GM19351 (cell line): Measurements from ENCODE around the gene FOSB.
A peak's percentile ranks its signal among the peaks of the same experiment; 100 is the strongest.

Source experiments
- ATAC-seq: cut with Tn5 transposase; IDR thresholded peaks from one replicate; pipeline ENCODE4 v1.9.1; 2021; ENCODE audit warnings: mild to moderate bottlenecking, moderate library complexity; ENCODE audit not compliant: unreplicated experiment

Gene FOSB

DNA sequence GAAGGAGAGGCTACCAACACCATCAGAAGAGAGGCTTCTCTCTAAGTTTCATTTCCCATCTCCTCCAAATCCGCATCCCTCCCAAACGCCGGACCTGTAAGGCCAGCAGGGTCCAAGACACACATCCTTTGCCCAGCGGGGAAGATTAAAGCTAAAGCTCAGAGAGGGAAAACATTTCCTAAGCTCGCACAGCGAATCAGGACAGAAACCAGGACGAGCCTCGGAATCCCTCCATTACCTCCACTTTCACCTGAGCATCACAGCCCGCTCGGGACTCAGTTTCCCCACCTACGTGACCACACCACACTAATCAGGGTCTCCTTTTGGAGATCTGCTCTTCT is 711 bp upstream of the FOSB start:
- ATAC-seq: no peak

DNA sequence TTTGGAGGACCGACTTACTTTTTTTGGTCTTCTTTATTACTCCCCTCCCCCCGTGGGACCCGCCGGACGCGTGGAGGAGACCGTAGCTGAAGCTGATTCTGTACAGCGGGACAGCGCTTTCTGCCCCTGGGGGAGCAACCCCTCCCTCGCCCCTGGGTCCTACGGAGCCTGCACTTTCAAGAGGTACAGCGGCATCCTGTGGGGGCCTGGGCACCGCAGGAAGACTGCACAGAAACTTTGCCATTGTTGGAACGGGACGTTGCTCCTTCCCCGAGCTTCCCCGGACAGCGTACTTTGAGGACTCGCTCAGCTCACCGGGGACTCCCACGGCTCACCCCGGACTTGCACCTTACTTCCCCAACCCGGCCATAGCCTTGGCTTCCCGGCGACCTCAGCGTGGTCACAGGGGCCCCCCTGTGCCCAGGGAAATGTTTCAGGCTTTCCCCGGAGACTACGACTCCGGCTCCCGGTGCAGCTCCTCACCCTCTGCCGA is 409 bp downstream of the FOSB start:
- no peak for ATAC-seq

DNA sequence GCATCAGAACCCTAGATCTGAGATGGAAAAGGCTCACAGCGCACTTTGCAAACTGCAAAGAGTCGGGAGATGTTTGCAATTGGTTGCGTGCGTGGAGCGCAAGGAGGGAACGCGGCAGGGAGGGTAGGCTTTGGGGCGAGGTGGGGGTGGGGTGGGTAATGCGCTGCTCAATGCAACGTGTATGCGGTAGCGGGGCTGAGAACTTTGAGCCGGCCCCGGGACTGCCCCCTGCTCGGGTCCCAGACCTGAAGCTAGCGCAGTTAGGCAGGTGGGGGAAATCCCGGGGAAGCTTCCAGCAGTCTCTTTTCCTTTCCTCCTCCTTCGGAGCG is 971 bp downstream of the FOSB start:
- peak; percentile 19 for ATAC-seq

DNA sequence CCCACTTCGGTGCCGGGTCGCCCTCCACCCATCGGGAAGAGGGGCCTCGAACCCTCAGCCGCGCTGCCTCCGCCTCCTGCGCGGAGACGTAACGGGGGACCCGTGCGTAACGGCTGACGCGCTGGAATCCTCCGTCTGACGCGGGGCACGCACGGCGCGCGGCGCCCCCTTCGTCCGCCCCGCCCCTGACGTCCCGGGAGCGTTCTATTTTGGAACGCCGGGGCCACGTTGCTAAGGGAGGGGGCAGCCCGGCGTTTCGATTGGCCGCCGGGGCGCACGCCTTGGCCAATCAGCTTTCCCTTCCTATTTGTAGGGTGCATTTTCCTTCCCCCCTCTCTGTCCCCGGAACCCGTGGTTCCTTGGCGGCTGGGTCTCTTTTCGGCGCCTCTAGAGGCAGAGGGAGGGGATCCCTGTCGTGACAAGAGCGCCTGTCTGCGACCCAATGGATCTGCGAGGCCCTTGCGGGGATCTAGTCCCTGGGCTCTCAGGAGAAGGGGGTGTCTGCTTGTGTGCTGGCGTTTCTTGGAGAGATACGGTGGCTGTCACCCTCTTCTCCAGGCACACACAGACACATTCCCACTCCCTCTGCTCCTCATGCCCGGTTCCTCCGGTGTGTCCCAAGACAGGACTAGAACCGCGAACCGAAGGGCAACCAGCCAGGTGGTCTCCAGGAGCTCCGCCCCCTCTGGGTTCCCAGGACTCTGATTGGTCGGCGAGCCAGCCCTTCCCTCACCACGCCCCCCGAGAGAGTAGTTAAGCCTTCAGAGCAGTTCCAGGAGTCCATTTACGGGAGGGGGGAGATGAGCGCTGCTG is 1.5 kb downstream of the FOSB start:
- ATAC-seq: peak; percentile 68

DNA sequence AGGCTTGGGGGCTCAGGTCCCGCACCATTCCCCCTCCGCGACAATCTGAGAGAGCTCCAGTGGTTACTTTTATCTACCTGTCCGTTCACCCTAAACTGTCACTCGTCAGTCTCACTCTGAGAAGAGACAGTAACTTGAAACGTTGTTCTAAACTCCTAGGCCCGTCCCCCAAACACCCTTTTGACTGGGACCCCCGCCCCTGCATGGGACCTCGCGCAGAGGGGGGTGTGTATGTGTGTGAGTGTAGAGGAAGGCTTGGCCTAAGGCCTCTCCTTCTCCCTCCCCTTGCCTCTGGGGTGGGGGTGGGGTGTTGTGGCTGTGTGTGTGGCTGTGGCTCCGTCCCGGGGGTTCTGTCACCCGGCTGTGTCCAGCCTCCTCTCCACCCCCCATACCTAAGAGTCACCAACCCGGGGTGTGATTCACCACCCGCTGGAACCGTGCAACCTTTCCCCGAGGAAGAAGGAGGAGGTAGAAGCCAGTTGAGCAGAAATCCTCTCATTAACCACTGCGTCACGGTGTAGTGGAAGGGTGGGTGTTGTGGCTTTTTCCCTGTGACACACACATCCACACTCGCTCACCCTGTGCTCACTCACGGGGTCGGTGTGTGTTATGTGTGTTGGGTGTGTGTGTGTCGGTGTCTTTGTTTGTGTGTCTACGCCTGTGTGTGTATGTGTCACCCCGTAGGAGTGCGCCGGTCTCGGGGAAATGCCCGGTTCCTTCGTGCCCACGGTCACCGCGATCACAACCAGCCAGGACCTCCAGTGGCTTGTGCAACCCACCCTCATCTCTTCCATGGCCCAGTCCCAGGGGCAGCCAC is 2.4 kb downstream of the FOSB start:
- no peak for ATAC-seq

DNA sequence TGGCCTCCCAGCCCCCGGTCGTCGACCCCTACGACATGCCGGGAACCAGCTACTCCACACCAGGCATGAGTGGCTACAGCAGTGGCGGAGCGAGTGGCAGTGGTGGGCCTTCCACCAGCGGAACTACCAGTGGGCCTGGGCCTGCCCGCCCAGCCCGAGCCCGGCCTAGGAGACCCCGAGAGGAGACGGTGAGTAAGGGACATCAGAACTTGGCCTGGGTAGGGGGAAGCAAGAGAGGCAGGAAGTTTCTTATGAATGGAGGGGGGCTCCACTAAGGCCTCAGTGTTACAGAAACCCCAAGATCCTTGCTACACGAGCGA is 2.9 kb downstream of the FOSB start:
- ATAC-seq: no peak

DNA sequence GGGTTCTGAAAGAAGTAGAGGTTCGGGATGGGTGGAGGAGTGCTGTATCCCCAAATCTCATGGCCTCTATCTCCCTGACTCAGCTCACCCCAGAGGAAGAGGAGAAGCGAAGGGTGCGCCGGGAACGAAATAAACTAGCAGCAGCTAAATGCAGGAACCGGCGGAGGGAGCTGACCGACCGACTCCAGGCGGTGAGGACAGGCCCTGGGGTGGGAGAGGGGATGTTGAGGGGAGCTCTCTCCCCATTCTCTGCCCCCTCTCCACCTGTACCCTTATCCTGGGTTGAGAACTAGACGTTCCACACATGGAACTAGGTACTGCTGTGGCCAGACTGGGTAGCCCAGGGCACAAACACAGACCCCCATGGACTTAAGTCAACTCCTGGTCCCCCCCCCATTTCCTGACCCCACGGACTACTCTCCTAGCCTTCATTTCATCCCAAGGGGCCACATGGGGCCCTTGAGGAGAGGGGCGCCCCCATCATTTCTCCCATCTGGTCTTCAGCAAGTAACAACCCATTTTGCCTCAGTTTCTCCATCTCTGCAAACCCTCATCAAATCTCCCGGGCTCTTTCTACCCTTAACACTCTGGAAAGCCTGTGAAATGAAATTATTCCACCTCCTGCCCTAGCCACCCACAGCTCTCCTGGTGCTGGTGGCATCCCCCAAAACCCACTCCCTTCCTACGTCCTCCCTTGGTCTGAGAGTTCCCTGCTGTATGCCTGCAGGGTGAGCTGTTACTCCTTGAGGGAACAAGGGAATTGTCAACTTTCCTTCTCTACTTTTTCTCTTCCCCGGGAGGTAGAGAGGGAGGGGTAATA is 3.5 kb downstream of the FOSB start:
- no peak for ATAC-seq

DNA sequence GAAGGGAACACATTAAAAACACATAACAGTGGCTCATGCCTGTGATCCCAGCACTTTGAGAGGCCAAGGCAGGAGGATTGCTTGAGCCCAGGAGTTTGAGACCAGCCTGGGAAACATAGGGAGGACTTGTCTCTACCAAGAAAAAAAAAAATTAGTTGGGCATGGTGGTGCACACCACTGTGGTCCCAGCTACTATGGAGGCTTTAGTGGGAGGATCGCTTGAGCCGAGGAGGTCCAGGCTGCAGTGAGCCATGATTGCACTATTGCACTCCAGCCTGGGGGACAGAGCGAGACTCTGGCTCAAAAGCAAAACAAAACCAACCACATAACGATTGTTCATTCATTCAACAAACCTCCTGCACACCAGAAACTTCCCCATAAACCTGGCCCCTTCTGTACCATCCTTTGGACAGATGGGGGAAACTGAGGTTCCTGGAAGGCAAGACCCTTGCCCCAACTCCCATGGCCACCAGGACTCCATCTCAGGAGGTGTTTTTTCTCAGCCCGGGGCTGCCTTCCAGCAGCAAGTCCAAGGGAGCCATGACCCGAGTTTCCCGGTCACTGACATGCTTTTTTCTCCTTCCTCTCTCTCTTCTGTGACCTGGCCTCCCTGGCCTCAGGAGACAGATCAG is 4.3 kb downstream of the FOSB start:
- no peak for ATAC-seq

DNA sequence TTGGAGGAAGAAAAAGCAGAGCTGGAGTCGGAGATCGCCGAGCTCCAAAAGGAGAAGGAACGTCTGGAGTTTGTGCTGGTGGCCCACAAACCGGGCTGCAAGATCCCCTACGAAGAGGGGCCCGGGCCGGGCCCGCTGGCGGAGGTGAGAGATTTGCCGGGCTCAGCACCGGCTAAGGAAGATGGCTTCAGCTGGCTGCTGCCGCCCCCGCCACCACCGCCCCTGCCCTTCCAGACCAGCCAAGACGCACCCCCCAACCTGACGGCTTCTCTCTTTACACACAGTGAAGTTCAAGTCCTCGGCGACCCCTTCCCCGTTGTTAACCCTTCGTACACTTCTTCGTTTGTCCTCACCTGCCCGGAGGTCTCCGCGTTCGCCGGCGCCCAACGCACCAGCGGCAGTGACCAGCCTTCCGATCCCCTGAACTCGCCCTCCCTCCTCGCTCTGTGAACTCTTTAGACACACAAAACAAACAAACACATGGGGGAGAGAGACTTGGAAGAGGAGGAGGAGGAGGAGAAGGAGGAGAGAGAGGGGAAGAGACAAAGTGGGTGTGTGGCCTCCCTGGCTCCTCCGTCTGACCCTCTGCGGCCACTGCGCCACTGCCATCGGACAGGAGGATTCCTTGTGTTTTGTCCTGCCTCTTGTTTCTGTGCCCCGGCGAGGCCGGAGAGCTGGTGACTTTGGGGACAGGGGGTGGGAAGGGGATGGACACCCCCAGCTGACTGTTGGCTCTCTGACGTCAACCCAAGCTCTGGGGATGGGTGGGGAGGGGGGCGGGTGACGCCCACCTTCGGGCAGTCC is 5.0 kb downstream of the FOSB start:
- no peak for ATAC-seq

DNA sequence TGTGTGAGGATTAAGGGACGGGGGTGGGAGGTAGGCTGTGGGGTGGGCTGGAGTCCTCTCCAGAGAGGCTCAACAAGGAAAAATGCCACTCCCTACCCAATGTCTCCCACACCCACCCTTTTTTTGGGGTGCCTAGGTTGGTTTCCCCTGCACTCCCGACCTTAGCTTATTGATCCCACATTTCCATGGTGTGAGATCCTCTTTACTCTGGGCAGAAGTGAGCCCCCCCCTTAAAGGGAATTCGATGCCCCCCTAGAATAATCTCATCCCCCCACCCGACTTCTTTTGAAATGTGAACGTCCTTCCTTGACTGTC is 5.5 kb downstream of the FOSB start:
- no peak for ATAC-seq

DNA sequence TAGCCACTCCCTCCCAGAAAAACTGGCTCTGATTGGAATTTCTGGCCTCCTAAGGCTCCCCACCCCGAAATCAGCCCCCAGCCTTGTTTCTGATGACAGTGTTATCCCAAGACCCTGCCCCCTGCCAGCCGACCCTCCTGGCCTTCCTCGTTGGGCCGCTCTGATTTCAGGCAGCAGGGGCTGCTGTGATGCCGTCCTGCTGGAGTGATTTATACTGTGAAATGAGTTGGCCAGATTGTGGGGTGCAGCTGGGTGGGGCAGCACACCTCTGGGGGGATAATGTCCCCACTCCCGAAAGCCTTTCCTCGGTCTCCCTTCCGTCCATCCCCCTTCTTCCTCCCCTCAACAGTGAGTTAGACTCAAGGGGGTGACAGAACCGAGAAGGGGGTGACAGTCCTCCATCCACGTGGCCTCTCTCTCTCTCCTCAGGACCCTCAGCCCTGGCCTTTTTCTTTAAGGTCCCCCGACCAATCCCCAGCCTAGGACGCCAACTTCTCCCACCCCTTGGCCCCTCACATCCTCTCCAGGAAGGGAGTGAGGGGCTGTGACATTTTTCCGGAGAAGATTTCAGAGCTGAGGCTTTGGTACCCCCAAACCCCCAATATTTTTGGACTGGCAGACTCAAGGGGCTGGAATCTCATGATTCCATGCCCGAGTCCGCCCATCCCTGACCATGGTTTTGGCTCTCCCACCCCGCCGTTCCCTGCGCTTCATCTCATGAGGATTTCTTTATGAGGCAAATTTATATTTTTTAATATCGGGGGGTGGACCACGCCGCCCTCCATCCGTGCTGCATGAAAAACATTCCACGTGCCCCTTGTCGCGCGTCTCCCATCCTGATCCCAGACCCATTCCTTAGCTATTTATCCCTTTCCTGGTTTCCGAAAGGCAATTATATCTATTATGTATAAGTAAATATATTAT is 6.1 kb downstream of the FOSB start:
- no peak for ATAC-seq

DNA sequence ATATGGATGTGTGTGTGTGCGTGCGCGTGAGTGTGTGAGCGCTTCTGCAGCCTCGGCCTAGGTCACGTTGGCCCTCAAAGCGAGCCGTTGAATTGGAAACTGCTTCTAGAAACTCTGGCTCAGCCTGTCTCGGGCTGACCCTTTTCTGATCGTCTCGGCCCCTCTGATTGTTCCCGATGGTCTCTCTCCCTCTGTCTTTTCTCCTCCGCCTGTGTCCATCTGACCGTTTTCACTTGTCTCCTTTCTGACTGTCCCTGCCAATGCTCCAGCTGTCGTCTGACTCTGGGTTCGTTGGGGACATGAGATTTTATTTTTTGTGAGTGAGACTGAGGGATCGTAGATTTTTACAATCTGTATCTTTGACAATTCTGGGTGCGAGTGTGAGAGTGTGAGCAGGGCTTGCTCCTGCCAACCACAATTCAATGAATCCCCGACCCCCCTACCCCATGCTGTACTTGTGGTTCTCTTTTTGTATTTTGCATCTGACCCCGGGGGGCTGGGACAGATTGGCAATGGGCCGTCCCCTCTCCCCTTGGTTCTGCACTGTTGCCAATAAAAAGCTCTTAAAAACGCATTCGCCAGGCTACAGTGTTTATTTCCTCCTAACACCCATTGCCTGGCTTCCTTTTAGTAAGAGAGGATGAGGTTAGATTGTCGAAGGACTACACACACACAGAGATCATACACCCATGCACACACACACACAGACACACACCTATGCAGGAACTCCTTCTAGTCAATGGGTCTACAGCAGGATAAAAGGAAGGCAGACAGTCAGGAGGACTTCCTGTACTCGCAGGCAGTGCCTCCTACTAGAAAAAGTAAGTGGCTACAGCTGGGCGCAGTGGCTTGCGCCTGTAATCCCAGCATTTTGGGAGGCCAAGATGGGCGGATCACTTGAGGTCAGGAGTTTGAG is 7.1 kb downstream of the FOSB start:
- no peak for ATAC-seq

DNA sequence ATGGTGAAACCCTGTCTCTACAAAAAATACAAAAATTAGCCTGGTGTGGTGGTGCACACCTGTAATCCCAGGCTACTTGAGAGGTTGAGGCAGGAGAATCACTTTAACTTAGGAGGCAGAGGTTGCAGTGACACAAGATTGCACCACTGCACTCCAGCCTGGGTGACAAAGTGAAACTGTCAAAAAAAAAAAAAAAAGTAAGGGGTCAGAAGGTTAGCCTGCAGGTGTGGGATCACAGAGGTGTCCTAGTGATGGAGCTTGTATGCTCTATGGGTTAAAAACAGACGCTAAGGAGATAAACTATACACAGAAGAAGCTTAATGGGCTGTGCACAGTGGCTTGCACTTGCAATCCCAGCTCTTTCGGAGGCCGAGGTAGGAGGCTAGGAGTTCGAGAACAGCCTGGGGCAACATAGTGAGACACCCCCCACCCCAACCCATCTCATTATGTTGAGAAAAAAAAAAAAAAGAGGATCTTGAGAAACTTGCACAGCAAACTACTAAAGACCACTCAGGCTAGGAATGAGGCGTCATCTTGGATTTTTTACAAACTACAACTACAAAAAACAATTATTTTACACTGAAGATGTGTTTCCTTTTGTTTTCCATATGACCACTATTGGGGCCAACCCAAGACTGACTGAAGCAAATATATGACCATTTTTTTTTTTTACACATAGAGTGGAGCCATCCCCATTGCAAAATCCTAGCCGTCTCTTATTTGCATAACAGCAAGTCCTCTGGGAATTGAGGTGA is 7.9 kb downstream of the FOSB start:
- no peak for ATAC-seq

DNA sequence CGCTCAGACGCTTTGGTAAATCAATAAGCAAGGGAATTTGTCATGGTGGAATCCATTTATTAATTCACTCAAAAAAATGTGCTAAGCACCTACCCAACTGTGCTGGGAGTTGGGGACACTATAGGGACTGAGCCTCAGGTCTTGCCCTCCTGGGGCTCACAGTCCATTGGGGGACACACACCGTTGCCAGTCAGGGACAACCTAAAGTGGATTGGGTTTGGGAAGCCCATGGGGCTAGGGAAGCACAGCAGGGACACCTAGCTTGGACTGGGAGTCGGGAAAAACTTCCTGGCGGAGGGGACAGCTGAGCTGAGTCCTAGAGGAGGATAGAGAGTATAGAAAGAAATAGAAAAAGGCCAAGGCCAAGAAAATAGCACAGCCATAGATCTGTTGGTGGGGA is 8.5 kb downstream of the FOSB start:
- no peak for ATAC-seq

DNA sequence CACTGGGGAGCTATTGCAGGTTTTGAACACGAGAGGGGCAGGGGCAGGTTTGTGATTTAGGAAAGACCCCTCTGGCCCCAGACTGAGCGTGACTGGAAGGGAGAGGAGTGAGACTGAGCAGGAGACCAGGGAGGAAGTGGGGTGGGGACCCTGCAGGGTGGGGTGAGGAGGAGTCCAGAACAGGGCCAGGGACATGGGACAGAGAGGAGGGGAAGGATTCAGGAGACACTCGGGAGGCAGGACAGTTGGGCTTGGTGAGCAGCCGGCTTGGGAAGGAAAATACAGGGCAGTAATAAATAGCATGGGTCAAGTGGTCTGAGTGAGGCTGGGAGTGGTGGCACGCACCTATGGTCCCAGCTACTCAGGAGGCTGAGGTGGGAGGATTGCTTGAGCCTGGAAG is 9.4 kb downstream of the FOSB start:
- no peak for ATAC-seq

DNA sequence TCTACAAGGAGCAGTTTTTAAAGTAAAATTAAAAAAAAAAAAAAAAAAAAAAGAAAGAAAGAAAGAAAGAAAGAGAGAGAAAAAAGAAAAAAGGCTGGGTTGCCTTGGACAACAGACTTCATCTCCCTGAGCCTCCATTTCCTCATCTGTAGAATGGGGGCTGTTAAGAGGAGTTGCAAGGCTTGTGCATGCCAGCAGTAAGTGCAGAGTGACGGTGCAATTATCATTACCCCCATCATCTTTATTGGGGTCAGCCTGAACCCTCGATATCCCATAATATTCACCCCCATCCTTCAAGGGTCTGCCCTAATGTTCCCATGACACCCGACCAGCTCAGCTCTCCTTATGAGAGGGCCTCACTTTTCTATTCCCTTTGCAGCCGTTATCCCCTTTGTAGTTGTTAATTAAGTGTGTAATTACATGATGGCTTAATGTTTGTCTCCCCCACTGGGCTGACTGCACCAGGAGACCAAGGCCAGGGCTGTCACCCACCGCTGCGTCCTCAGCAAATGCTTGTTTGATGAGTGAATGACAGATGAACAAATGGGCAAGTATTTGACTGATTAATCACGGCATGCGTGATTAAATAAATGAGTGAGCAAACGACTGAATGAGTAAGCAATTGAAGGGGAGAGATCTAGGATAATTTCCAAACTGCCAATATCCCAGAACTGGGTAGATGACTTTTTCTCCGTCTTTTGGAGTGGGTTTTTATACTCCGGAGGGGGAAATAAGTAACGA is 10.1 kb downstream of the FOSB start:
- no peak for ATAC-seq
